ENCODE results near the gene GLT8D2.

GLT8D2 gene

GRCh38 chr12:103944964-103945363 lies 105.0 kb downstream of the GLT8D2 start:
- no peak for DNase-seq

All from CD4-positive, alpha-beta T cell treated with Interleukin-4 for 1 hour (primary cell).